ENCODE data around the gene SIGLEC12.

The SIGLEC12 gene

GRCh38 chr19:51471527-51471926, 30.1 kb downstream of the SIGLEC12 start:
- H3K36me3 ChIP-seq, result no peaks in the 10 kb centered on the region
- no peak overlapping the region for H3K27ac ChIP-seq
- no peak overlapping the region for H3K4me3 ChIP-seq
- H3K9me3 ChIP-seq, result no peaks in the 10 kb centered on the region
- no peaks in the 10 kb centered on the region for H3K4me1 ChIP-seq
- intact Hi-C loops (cut with DNase I; ENCODE audit: low total_unique reads), result loop anchor here (10.0 kb wide), 2 partner anchors 183 to 303 kb away; no protein-coding TSS in a partner anchor
- DNase-seq, result no peak
- no peak for TF ChIP-seq CTCF (IDR thresholded peaks at IDR 0.05)
- peaks cover 0 to 30% of the 10 kb centered on the region in 2 donors for H3K27me3 ChIP-seq

- Histone ChIP-seq H3K4me3 (no peak overlapping the region), H3K9me3 (no peaks in the 10 kb centered on the region), H3K27ac (no peak overlapping the region), H3K27me3 (peaks cover 0 to 26% of the 10 kb centered on the region in 2 donors), H3K4me1 (no peaks in the 10 kb centered on the region), H3K36me3 (no peaks in the 10 kb centered on the region)
- no peak for TF ChIP-seq CTCF (IDR thresholded peaks at IDR 0.05)
- intact Hi-C loops (cut with DNase I; ENCODE audit: low total_unique reads), result loop anchor here (10.0 kb wide), 2 partner anchors 184 to 304 kb away; no protein-coding TSS in a partner anchor
- DNase-seq, result no peak
Observed at GRCh38 chr19:51470966-51471365, 30.6 kb downstream of the SIGLEC12 start.

GRCh38 chr19:51469629-51470028, 32.0 kb downstream of the SIGLEC12 start:
- H3K27me3 ChIP-seq, result peaks cover 0 to 23% of the 10 kb centered on the region in 2 donors
- intact Hi-C loops (cut with DNase I; ENCODE audit: low total_unique reads), result loop anchor here (10.0 kb wide), 2 partner anchors 185 to 305 kb away; no protein-coding TSS in a partner anchor
- no peak for TF ChIP-seq CTCF (IDR thresholded peaks at IDR 0.05)

GRCh38 chr19:51469162-51469561, 32.4 kb downstream of the SIGLEC12 start:
- no peak overlapping the region for H3K27ac ChIP-seq
- no peaks in the 10 kb centered on the region for H3K36me3 ChIP-seq
- no peak for DNase-seq
- no peaks in the 10 kb centered on the region for H3K9me3 ChIP-seq
- no peak for TF ChIP-seq CTCF (IDR thresholded peaks at IDR 0.05)
- H3K4me1 ChIP-seq, result no peaks in the 10 kb centered on the region
- no peak overlapping the region for H3K4me3 ChIP-seq
- intact Hi-C loops (cut with DNase I; ENCODE audit: low total_unique reads), result no loop called here
- peaks cover 0 to 19% of the 10 kb centered on the region in 2 donors for H3K27me3 ChIP-seq

More at GRCh38 chr19:51469629-51470028, 32.0 kb downstream of the SIGLEC12 start:
- Histone ChIP-seq H3K36me3 (no peaks in the 10 kb centered on the region), H3K4me1 (no peaks in the 10 kb centered on the region), H3K9me3 (no peaks in the 10 kb centered on the region), H3K27ac (no peak overlapping the region), H3K4me3 (no peak overlapping the region)
- no peak for DNase-seq

GRCh38 chr19:51468545-51468920, 33.1 kb downstream of the SIGLEC12 start:
- H3K4me3 ChIP-seq, result no peak overlapping the region
- no peak for TF ChIP-seq CTCF (IDR thresholded peaks at IDR 0.05)
- no peak for DNase-seq
- no peaks in the 10 kb centered on the region for H3K4me1 ChIP-seq
- no peaks in the 10 kb centered on the region for H3K36me3 ChIP-seq
- intact Hi-C loops (cut with DNase I; ENCODE audit: low total_unique reads), result no loop called here
- H3K27ac ChIP-seq, result no peak overlapping the region
- peaks cover 0 to 14% of the 10 kb centered on the region in 2 donors for H3K27me3 ChIP-seq
- H3K9me3 ChIP-seq, result no peaks in the 10 kb centered on the region
